Epithelial cell of proximal tubule (primary cell): ENCODE data around the gene MPPED2. TPM values are rescaled to one million over a fixed set of nuclear protein-coding genes. Genes with fewer than 3 reads are reported as not detected.

Source experiments
- DNase-seq: peaks from one replicate; pipeline ENCODE4 v3.0.0-alpha.2; 2011; ENCODE audit warnings: low read depth
- H3K4me3 ChIP-seq: 2 replicates; pipeline ENCODE4 v1.5.1; 2011; ENCODE audit warnings: low read depth, mild to moderate bottlenecking, low read length
- CTCF ChIP-seq: conservative IDR thresholded peaks from 2 replicates; pipeline ENCODE4 v1.5.1; 2012; ENCODE audit warnings: low read depth, mild to moderate bottlenecking, low read length
- total RNA-seq: library from RNA; depleted of rRNA; stranded (reverse); fragments of >200 nt; gene quantifications from 2 replicates; pipeline ENCODE4 v1.2.3, GENCODE V29; 2015

The MPPED2 gene
- total RNA-seq, 1 donor from 2014 or later: 0.17 TPM

- DNase-seq: no peak
- TF ChIP-seq CTCF: no peak
- no peak overlapping the region for H3K4me3 ChIP-seq
Measured at GRCh38 chr11:30489511-30489910, 96.6 kb downstream of the MPPED2 start.

DNA sequence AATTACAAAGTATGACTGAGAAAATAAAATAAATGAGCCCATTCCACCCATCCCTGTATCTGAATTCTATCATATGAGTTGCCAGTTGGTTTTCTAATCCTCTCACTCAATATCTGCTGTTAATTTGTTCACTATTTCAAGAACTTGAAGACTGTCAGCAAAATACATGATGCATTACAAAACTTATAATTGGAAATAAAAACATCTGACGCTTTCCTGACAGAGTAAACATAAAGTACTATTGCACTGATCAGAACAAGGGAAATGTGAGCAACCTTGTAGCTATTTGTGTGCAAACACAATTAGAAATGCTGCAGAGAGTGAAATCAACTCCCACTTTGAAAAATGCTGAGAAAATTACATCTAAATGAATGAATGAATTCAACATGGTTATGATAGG lies 97.1 kb downstream of the MPPED2 start:
- TF ChIP-seq CTCF: no peak

DNA sequence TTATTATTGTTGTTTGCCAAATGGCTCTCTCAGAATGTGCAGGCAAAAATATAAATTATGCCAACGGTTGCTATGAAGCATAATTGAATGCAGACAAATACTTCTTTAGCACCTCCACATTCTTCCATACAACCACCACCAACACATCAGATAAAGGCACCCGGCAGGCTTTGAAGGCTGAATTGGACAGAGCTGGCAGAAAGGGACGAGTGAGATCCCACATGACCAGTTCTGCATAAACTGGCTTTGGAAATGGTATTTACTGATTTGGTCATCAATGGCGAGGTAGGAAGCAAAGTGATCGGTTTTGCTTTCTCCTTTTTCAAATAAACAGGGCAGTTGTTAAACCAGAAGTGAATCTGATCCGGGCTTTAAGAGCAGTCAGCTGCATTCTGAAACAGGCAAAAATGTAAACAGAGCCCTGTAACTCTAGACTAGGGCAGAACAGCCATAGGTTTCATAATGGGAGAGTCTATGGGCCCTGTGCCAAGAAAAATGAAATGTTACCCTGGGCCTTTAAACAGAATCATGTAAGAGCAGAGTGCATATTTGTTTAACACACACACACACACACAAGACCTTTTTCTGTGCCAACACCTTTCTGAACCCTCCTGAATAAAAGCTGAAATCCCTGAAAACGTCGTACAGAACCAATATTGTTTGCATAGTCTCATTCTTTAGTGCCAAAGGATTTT lies 97.7 kb downstream of the MPPED2 start:
- H3K4me3 ChIP-seq: no peak overlapping the region
- no peak for TF ChIP-seq CTCF
- no peak for DNase-seq

More for the DNA sequence above, 97.1 kb downstream of the MPPED2 start:
- no peak overlapping the region for H3K4me3 ChIP-seq
- no peak for DNase-seq

DNA sequence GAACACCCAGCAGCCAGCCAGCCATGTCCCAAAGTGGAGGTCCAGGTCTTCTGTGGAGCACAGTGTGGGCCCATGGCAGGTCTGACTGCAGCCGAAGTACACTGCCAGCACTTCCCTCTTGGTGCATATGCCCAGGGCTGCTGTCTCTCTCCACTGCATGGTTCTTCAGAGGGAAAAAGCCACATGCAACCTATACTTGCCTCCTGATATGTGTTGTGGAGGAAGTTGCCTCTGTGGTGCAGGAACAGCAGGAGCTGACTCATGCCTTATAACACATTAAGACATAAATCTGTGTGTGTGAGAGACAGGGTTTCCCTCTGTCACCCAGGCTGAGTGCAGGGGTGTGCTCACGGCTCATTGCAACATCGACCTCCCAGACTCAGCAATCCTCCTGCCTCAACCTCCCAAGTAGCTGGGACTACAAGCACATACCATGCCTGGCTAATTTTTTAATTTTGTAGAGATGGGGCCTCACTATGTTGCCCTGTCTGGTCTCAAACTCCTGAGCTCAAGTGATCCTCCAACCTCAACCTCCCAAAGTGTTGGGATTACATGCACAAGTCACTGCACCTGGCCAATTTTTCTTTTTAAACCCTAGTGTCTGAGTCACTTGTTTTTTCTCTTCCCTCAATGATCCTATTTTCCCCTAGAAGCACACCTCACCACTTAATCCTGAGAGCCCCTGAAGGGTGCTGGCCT lies 98.8 kb downstream of the MPPED2 start:
- no peak for DNase-seq
- H3K4me3 ChIP-seq: no peak overlapping the region
- no peak for TF ChIP-seq CTCF

DNA sequence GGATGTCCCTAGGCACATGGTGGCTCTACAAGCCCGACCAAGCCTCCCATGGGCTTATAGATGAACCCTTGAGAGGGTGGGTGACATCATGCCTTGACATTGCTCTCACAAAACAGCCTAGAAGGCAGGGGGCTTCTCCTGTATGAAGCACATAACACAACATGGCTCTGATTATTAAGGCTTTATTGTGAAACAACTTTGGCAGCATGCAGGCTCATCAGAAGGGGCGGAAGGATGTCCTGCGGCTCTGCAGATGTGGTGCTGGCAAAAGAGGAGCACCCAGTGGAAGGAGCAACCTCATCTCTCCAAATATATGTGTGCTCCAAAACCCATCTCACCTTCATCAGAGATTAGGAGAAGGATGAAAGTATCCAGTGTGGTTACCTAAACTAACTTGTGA lies 100.4 kb downstream of the MPPED2 start:
- H3K4me3 ChIP-seq: no peak overlapping the region
- no peak for DNase-seq
- TF ChIP-seq CTCF: no peak

DNA sequence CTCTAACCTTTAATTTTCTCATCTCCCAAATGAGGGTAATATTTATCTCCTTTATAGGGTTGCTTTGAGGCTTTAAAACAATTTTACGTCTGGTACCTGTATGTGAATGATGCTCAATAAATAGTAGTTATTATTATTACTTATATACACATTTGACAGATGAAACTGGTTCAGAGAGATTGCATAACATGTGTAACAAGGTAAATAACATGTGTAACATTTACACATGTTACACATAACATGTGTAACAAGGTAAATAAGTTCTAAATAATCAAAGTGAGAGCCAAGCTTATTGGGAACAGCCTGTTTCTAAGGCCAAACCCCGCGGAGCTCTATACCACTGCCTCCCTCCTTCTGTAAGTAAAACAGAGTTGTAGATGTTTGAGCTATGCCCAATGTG lies 100.9 kb downstream of the MPPED2 start:
- TF ChIP-seq CTCF: no peak

DNA sequence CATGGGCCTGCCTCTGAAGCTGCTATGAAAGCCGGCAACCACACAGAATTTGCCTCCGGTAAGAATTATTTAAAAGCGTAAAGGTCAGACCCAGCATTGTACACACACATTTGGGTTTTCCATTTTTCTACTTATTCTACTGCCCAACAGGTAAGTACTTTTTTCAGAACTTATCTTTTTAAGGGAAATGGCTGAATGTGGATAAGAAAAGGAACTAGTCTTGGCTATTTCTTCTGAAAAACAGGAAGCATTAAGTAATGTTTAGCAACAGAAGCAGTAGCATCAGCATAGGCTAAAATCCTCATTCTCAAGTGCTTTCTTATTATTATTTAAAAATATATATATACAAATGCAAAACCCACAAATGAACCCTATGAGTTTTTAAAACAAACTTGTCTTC lies 103.1 kb downstream of the MPPED2 start:
- DNase-seq: no peak
- no peak for TF ChIP-seq CTCF

More for the DNA sequence above, 100.9 kb downstream of the MPPED2 start:
- no peak for DNase-seq
- H3K4me3 ChIP-seq: no peak overlapping the region

More for the DNA sequence above, 103.1 kb downstream of the MPPED2 start:
- no peak overlapping the region for H3K4me3 ChIP-seq
